Ovary (tissue), 9 donors: Measurements from ENCODE around the gene PRKG1. TPM values are rescaled to one million over a fixed set of nuclear protein-coding genes. Genes with fewer than 3 reads are reported as not detected.

Experiments used
- DNase-seq, 5 donors: peaks; one replicate each; pipeline ENCODE4 v3.0.0-alpha.2; 2019 to 2020
- H3K27ac ChIP-seq, 2 donors: fragments of 200-600 bp; one replicate each; pipeline versions ENCODE4 v1.5.1 to v1.8.0; 2019 to 2022
- H3K27me3 ChIP-seq: fragments of 200-600 bp; one replicate; pipeline ENCODE4 v1.8.0; 2022
- H3K36me3 ChIP-seq: fragments of 200-600 bp; sonication (generic); one replicate; pipeline ENCODE4 v1.5.1; 2019
- H3K4me1 ChIP-seq: one replicate; pipeline ENCODE4 v1.8.1; 2013; ENCODE audit warnings: mild to moderate bottlenecking, moderate library complexity; ENCODE audit not compliant: insufficient read depth
- H3K4me3 ChIP-seq: fragments of 200-600 bp; sonication (generic); one replicate; pipeline ENCODE4 v1.5.1; 2017
- H3K9me3 ChIP-seq, 2 donors: fragments of 200-600 bp in 1 of 2; sonication (generic) in 1 of 2; one replicate each; pipeline versions ENCODE4 v1.5.1 to v1.8.1; 2013 to 2019; ENCODE audit warnings: mild to moderate bottlenecking in 1 of 2, moderate library complexity in 1 of 2
- EP300 ChIP-seq: sonication (generic); formaldehyde crosslinking; IDR thresholded peaks from one replicate; pipeline ENCODE4 v1.6.1; 2017; ENCODE audit warnings: antibody characterized with exemption
- POLR2A ChIP-seq: fragments of 450-650 bp; IDR thresholded peaks from one replicate; pipeline ENCODE4 v1.6.1; 2017; ENCODE audit warnings: antibody characterized with exemption, mild to moderate bottlenecking, moderate library complexity
- WGBS, 3 donors: extraction: QIAGEN DNeasy Blood & Tissue Kit in 1 of 3; methylation state at CpG; one replicate each; pipeline versions ENCODE4 v1.1.5 to v1.1.7; 2013 to 2017; 5-methylcytosine and 5-hydroxymethylcytosine counted together
- intact Hi-C, 4 donors: fragments of 100-400 bp; cut with DNase I; formaldehyde crosslinking; loops; one replicate each; pipeline versions ENCODE4 v1.11.0 to v1.15.1; 2022 to 2023
- polyA plus RNA-seq, 2 donors: library from polyadenylated mRNA; stranded (reverse); fragments of 200-250 nt in 1 of 2; fragments of 350-450 nt in 1 of 2; fragmentation: Illumina TruSeq in 1 of 2; extraction: RNeasy Lipid Tissue Mini Kit (QIAGEN cat#74804) in 1 of 2; gene quantifications; one replicate each; pipeline ENCODE4 v1.2.3, GENCODE V29; 2013 to 2014
- total RNA-seq, 7 donors: library from RNA; depleted of rRNA in 2 of 7; stranded (reverse); fragments of >200 nt in 2 of 7; fragmentation: NEBNext Ultra II Directional in 3 of 7; extraction: Animal tissue kit (Norgen Biotek cat#: 25700) in 3 of 7; gene quantifications; one replicate each; pipeline versions ENCODE4 v1.1.0 to v1.2.4, GENCODE V29; 2016 to 2023
- TF ChIP-seq, protein P1 (sequence below), 3 donors: fragments of 450-650 bp in 2 of 3; fragments of 200-600 bp in 1 of 3; IDR thresholded peaks; one replicate each; pipeline versions ENCODE4 v1.5.1 to v1.8.0; 2016 to 2022; ENCODE audit warnings: antibody characterized with exemption in 3 of 3, mild to moderate bottlenecking in 1 of 3
- donor health status: DM: no; HTN: no; CAD: no; lungs with moderate emphysema.
- donor health status: DM: no; HTN: no; CAD: no.
- donor health status: Bipolar disorder and iron deficiency.
- donor health status: DM: yes; HTN: yes; CAD: no.
- donor health status: DM: no; HTN: no; CAD: no.
- donor health status: DM: yes; HTN: yes; CAD: no.

The PRKG1 gene
- total and polyA plus RNA-seq, 9 donors = 2.8 to 21.1 (median 15.7) TPM

GRCh38 chr10:52029628-52030027 lies 955.3 kb downstream of the PRKG1 start:
- Histone ChIP-seq H3K4me1 (no peaks in the 10 kb centered on the region), H3K27me3 (no peaks in the 10 kb centered on the region), H3K4me3 (no peak overlapping the region), H3K36me3 (no peaks in the 10 kb centered on the region), H3K27ac (no peak overlapping the region), H3K9me3 (no peaks in the 10 kb centered on the region)
- WGBS, 3 donors = 66 to 74% (median 73%) methylated on average over 2 of the region's 2 CpGs
- DNase-seq = no peak
- intact Hi-C loops = no loop called here
- TF ChIP-seq EP300 (no peak), POLR2A (no peak)
- TF ChIP-seq, protein P1, sequence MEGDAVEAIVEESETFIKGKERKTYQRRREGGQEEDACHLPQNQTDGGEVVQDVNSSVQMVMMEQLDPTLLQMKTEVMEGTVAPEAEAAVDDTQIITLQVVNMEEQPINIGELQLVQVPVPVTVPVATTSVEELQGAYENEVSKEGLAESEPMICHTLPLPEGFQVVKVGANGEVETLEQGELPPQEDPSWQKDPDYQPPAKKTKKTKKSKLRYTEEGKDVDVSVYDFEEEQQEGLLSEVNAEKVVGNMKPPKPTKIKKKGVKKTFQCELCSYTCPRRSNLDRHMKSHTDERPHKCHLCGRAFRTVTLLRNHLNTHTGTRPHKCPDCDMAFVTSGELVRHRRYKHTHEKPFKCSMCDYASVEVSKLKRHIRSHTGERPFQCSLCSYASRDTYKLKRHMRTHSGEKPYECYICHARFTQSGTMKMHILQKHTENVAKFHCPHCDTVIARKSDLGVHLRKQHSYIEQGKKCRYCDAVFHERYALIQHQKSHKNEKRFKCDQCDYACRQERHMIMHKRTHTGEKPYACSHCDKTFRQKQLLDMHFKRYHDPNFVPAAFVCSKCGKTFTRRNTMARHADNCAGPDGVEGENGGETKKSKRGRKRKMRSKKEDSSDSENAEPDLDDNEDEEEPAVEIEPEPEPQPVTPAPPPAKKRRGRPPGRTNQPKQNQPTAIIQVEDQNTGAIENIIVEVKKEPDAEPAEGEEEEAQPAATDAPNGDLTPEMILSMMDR (IDR thresholded peaks at IDR 0.05) = no peak

GRCh38 chr10:52030051-52030790 lies 955.9 kb downstream of the PRKG1 start:
- intact Hi-C loops = no loop called here
- H3K4me3 ChIP-seq = no peak overlapping the region
- 55 to 62% (median 56%) methylated on average over 6 of the region's 6 CpGs for WGBS, 3 donors
- DNase-seq = no peak
- H3K27me3 ChIP-seq = no peaks in the 10 kb centered on the region
- H3K36me3 ChIP-seq = no peaks in the 10 kb centered on the region
- TF ChIP-seq POLR2A = no peak
- TF ChIP-seq EP300 = no peak
- TF ChIP-seq, protein P1 (IDR thresholded peaks at IDR 0.05) = no peak
- no peak overlapping the region for H3K27ac ChIP-seq
- no peaks in the 10 kb centered on the region for H3K9me3 ChIP-seq
- no peaks in the 10 kb centered on the region for H3K4me1 ChIP-seq

GRCh38 chr10:52030975-52031374 lies 956.7 kb downstream of the PRKG1 start:
- intact Hi-C loops = no loop called here
- no peaks in the 10 kb centered on the region for H3K4me1 ChIP-seq
- WGBS, 3 donors = 85 to 98% (median 98%) methylated on average over 1 of the region's 1 CpG
- H3K36me3 ChIP-seq = no peaks in the 10 kb centered on the region
- TF ChIP-seq EP300 = no peak
- no peak for TF ChIP-seq POLR2A
- no peak for DNase-seq
- no peaks in the 10 kb centered on the region for H3K27me3 ChIP-seq
- H3K4me3 ChIP-seq = no peak overlapping the region
- H3K9me3 ChIP-seq = no peaks in the 10 kb centered on the region
- H3K27ac ChIP-seq = no peak overlapping the region

DNA sequence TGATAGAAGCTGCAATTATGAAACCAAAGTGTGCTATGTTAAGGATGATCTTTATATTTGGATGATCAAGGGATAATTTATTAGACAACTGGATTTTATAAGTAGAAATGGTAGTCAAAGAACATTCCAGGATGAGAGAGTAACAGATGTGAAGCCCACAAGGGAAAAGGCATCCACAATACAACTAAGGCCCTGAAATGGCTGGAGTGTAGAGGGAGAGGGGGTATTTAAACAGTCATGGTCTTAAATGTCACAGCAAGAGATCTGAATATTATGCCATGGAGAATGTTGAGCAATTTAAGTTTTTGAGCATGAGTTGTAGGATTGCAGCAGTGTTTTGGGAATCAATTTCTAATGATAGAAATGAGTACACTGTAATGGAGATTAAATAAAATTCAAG lies 957.5 kb downstream of the PRKG1 start:
- no peak for DNase-seq
- TF ChIP-seq, protein P1 (IDR thresholded peaks at IDR 0.05) = no peak
- TF ChIP-seq EP300 (no peak), POLR2A (no peak)
- no peak overlapping the region for H3K4me3 ChIP-seq
- intact Hi-C loops = no loop called here
- H3K27ac ChIP-seq = no peak overlapping the region
- H3K9me3 ChIP-seq = no peaks in the 10 kb centered on the region
- no peaks in the 10 kb centered on the region for H3K27me3 ChIP-seq
- no peaks in the 10 kb centered on the region for H3K4me1 ChIP-seq
- no peaks in the 10 kb centered on the region for H3K36me3 ChIP-seq
